ENCODE measurements around the gene USH2A. TPM values are rescaled to one million over a fixed set of nuclear protein-coding genes. Genes with fewer than 3 reads are reported as not detected.

Gene USH2A
- total RNA-seq, 2 donors from 2014 or later, result not detected

GRCh38 chr1:215780139-215780538, 643.1 kb downstream of the USH2A start:
- H3K4me3 Mint-ChIP-seq, result no peak overlapping the region
- H3K4me1 Mint-ChIP-seq, result no peaks in the 10 kb centered on the region
- H3K27me3 Mint-ChIP-seq, result no peaks in the 10 kb centered on the region
- H3K27ac Mint-ChIP-seq, result no peak overlapping the region
- ATAC-seq (replicated peaks), result no peak
- H3K9me3 Mint-ChIP-seq, result peaks cover 6% of the 10 kb centered on the region
- H3K36me3 Mint-ChIP-seq (ENCODE audit: low read depth), result no peaks in the 10 kb centered on the region

DNA sequence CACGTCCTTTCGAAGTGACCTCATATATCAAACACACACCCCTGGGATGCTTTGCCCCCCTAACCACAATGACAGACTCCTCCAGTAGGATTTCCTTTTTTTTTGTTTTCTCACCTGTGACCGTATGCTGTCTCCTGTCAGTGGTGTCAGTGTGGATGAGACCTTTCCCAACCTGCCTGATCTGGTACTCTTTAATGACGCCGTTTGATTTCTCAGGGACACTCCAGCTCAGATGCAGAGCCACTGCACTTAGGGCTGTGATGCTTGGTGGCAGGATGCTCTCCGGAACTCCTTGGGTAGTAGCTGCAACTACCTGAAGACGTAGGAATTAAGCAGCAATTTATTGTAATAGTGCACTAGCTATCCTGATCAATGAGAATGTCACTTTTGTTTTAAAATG, 643.5 kb downstream of the USH2A start:
- Mint-ChIP-seq H3K9me3 (peaks cover 6% of the 10 kb centered on the region), H3K4me1 (no peaks in the 10 kb centered on the region), H3K36me3 (ENCODE audit: low read depth) (no peaks in the 10 kb centered on the region), H3K27ac (no peak overlapping the region), H3K27me3 (no peaks in the 10 kb centered on the region), H3K4me3 (no peak overlapping the region)
- ATAC-seq (replicated peaks), result no peak

DNA sequence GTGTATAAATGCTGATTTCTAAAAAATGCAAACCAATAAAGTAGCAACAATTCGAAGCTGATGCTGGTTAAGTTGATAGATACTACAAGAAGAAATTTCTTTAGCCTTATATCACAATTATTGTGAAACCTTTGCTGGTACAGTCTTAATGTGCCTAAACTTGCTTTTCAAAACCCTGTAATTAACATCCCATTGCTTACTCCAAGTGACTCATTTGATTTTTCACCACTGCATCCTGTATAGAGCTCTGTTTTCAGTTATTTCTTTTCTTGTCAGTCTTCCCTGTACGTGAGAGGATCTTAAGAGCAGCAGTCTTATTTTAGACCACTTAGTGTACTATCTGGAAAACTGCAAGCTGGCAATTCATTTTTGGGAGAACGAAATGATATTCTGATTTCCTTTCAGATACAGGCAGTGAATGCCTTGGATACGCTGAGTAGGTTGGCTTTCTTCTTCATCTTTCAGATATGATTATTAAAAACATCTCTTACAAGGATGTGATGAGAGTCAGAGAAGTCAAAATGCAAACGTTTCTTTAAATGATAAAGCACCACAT, 645.8 kb downstream of the USH2A start:
- no peaks in the 10 kb centered on the region for H3K4me1 Mint-ChIP-seq
- H3K27me3 Mint-ChIP-seq, result no peaks in the 10 kb centered on the region
- no peak for ATAC-seq (replicated peaks)
- H3K36me3 Mint-ChIP-seq (ENCODE audit: low read depth), result no peaks in the 10 kb centered on the region
- H3K4me3 Mint-ChIP-seq, result no peak overlapping the region
- no peak overlapping the region for H3K27ac Mint-ChIP-seq
- peaks cover 10% of the 10 kb centered on the region for H3K9me3 Mint-ChIP-seq

GRCh38 chr1:215776336-215776735, 646.9 kb downstream of the USH2A start:
- no peak for ATAC-seq (replicated peaks)
- H3K36me3 Mint-ChIP-seq (ENCODE audit: low read depth), result no peaks in the 10 kb centered on the region
- no peak overlapping the region for H3K4me3 Mint-ChIP-seq
- H3K9me3 Mint-ChIP-seq, result peaks cover 14% of the 10 kb centered on the region
- H3K27me3 Mint-ChIP-seq, result no peaks in the 10 kb centered on the region
- no peaks in the 10 kb centered on the region for H3K4me1 Mint-ChIP-seq
- no peak overlapping the region for H3K27ac Mint-ChIP-seq

DNA sequence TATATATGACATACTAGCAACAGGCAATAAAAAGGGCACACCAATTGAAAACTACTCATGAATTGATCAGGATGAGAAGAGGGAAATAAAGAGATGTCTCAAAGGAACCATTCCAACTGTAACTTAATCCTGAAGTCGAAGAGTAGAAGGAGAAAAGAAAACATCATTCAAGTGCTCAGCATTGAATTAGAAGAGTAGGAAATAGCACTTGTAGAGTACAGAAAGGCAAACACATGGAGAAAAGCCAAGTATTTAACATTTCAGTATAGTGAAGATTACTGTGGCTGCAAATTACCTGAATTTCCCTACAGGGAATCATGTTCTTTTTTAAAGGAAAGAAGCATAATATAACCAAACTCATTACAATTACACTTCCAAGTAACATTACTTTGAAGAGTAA, 651.1 kb downstream of the USH2A start:
- ATAC-seq (replicated peaks), result no peak
- H3K4me1 Mint-ChIP-seq, result no peaks in the 10 kb centered on the region
- H3K27ac Mint-ChIP-seq, result no peak overlapping the region
- H3K9me3 Mint-ChIP-seq, result peaks cover 10% of the 10 kb centered on the region
- no peaks in the 10 kb centered on the region for H3K27me3 Mint-ChIP-seq
- H3K36me3 Mint-ChIP-seq (ENCODE audit: low read depth), result no peaks in the 10 kb centered on the region
- H3K4me3 Mint-ChIP-seq, result no peak overlapping the region

- H3K36me3 Mint-ChIP-seq (ENCODE audit: low read depth), result no peaks in the 10 kb centered on the region
- no peaks in the 10 kb centered on the region for H3K4me1 Mint-ChIP-seq
- no peak overlapping the region for H3K27ac Mint-ChIP-seq
- H3K9me3 Mint-ChIP-seq, result peaks cover 9% of the 10 kb centered on the region
- no peak for ATAC-seq (replicated peaks)
- no peaks in the 10 kb centered on the region for H3K27me3 Mint-ChIP-seq
- no peak overlapping the region for H3K4me3 Mint-ChIP-seq
These were observed 654.9 kb downstream of the USH2A start for GRCh38 chr1:215768303-215768702.

GRCh38 chr1:215767761-215768160, 655.5 kb downstream of the USH2A start:
- Mint-ChIP-seq H3K9me3 (peaks cover 13% of the 10 kb centered on the region), H3K27me3 (no peaks in the 10 kb centered on the region), H3K4me1 (no peaks in the 10 kb centered on the region), H3K36me3 (ENCODE audit: low read depth) (no peaks in the 10 kb centered on the region), H3K4me3 (no peak overlapping the region), H3K27ac (no peak overlapping the region)
- no peak for ATAC-seq (replicated peaks)

- ATAC-seq (replicated peaks), result no peak
- Mint-ChIP-seq H3K4me3 (no peak overlapping the region), H3K9me3 (peaks cover 9% of the 10 kb centered on the region), H3K27ac (no peak overlapping the region), H3K27me3 (no peaks in the 10 kb centered on the region), H3K4me1 (no peaks in the 10 kb centered on the region), H3K36me3 (ENCODE audit: low read depth) (no peaks in the 10 kb centered on the region)
These were observed 656.7 kb downstream of the USH2A start for GRCh38 chr1:215766521-215766920.

- no peak overlapping the region for H3K4me3 Mint-ChIP-seq
- H3K27me3 Mint-ChIP-seq, result no peaks in the 10 kb centered on the region
- H3K27ac Mint-ChIP-seq, result no peak overlapping the region
- H3K36me3 Mint-ChIP-seq (ENCODE audit: low read depth), result no peaks in the 10 kb centered on the region
- ATAC-seq (replicated peaks), result no peak
- H3K9me3 Mint-ChIP-seq, result peaks cover 9% of the 10 kb centered on the region
- H3K4me1 Mint-ChIP-seq, result no peaks in the 10 kb centered on the region
These were observed 657.4 kb downstream of the USH2A start for GRCh38 chr1:215765833-215766232.

DNA sequence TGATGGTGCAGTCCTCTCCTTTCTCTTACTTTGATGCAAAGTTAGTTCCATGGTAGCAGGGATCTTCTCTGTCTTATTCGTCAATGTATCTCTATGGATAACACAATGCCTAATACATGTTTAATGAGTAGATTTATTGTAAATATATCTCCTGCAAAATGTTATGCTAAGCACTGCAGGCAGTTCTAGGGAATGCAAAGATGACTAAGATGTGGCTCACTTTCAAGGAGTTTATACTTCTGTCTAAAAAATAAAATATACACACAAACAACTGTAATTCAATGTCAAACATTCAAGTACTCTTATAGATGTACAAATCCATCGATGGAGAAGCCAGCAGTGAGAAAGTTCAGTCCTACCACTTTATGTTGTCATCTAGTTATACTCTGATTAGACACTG, 661.8 kb downstream of the USH2A start:
- Mint-ChIP-seq H3K36me3 (ENCODE audit: low read depth) (no peaks in the 10 kb centered on the region), H3K4me3 (no peak overlapping the region), H3K4me1 (no peaks in the 10 kb centered on the region), H3K27me3 (no peaks in the 10 kb centered on the region), H3K9me3 (peaks cover 9% of the 10 kb centered on the region), H3K27ac (no peak overlapping the region)
- no peak for ATAC-seq (replicated peaks)

- Mint-ChIP-seq H3K27ac (no peak overlapping the region), H3K4me3 (no peak overlapping the region), H3K9me3 (no peaks in the 10 kb centered on the region), H3K27me3 (no peaks in the 10 kb centered on the region), H3K36me3 (ENCODE audit: low read depth) (no peaks in the 10 kb centered on the region), H3K4me1 (no peaks in the 10 kb centered on the region)
- no peak for ATAC-seq (replicated peaks)
These were observed 669.1 kb downstream of the USH2A start for GRCh38 chr1:215754112-215754511.

DNA sequence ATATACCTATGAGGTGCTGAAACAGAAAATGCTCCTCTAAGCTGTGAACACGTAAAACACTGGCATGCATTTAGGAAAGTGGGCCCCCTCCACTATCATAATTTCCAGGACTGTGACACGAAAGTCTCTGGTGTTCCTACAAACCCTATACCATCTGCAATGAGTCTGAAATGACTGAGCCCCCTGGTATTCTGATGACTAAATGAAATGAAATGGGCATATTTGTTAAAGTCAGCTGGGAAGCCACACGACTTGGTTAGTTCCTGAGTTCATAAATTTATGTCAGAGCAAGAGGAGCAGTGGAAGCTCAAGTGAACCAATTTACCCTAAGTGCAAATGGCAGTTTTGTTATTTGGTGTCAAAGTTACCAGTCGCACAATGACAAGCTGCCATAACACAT, 673.8 kb downstream of the USH2A start:
- ATAC-seq (replicated peaks), result no peak
- no peak overlapping the region for H3K4me3 Mint-ChIP-seq
- no peaks in the 10 kb centered on the region for H3K36me3 Mint-ChIP-seq (ENCODE audit: low read depth)
- no peaks in the 10 kb centered on the region for H3K9me3 Mint-ChIP-seq
- no peak overlapping the region for H3K27ac Mint-ChIP-seq
- H3K4me1 Mint-ChIP-seq, result no peaks in the 10 kb centered on the region
- H3K27me3 Mint-ChIP-seq, result no peaks in the 10 kb centered on the region

DNA sequence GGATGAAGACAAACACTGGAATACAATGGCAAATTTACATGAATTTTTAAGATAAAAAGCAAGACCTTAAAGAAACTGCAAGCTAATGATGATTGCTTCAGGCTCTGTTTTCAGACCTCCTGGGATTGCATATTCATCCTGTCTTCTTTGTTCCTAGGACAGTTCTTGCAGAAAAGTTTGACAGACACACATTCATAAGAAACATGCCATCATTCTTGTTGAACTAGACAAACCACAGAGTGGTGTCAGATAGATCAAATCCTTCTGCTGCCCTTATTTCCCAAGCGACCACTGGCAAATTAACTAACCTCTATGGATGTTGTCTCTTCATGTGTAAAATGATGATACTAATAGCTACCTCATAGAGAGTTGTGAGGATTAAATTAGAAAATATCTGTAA, 674.8 kb downstream of the USH2A start:
- no peak for ATAC-seq (replicated peaks)
- H3K27me3 Mint-ChIP-seq, result no peaks in the 10 kb centered on the region
- H3K4me3 Mint-ChIP-seq, result no peak overlapping the region
- no peak overlapping the region for H3K27ac Mint-ChIP-seq
- H3K4me1 Mint-ChIP-seq, result no peaks in the 10 kb centered on the region
- no peaks in the 10 kb centered on the region for H3K36me3 Mint-ChIP-seq (ENCODE audit: low read depth)
- H3K9me3 Mint-ChIP-seq, result no peaks in the 10 kb centered on the region

GRCh38 chr1:215744419-215744818, 678.8 kb downstream of the USH2A start:
- no peaks in the 10 kb centered on the region for H3K36me3 Mint-ChIP-seq (ENCODE audit: low read depth)
- no peak overlapping the region for H3K4me3 Mint-ChIP-seq
- H3K27me3 Mint-ChIP-seq, result no peaks in the 10 kb centered on the region
- H3K27ac Mint-ChIP-seq, result no peak overlapping the region
- no peaks in the 10 kb centered on the region for H3K4me1 Mint-ChIP-seq
- H3K9me3 Mint-ChIP-seq, result no peaks in the 10 kb centered on the region
- ATAC-seq (replicated peaks), result no peak

- ATAC-seq (replicated peaks), result no peak
- Mint-ChIP-seq H3K27ac (no peak overlapping the region), H3K36me3 (ENCODE audit: low read depth) (no peaks in the 10 kb centered on the region), H3K27me3 (no peaks in the 10 kb centered on the region), H3K4me3 (no peak overlapping the region), H3K4me1 (no peaks in the 10 kb centered on the region), H3K9me3 (peaks cover 9% of the 10 kb centered on the region)
These were observed 684.2 kb downstream of the USH2A start for GRCh38 chr1:215739025-215739424.

GRCh38 chr1:215731699-215732098, 691.5 kb downstream of the USH2A start:
- Mint-ChIP-seq H3K36me3 (ENCODE audit: low read depth) (no peaks in the 10 kb centered on the region), H3K27me3 (no peaks in the 10 kb centered on the region), H3K27ac (no peak overlapping the region), H3K9me3 (peaks cover 9% of the 10 kb centered on the region), H3K4me1 (no peaks in the 10 kb centered on the region), H3K4me3 (no peak overlapping the region)
- ATAC-seq (replicated peaks), result no peak
